ENCODE data around the gene DAPK1.

DNA sequence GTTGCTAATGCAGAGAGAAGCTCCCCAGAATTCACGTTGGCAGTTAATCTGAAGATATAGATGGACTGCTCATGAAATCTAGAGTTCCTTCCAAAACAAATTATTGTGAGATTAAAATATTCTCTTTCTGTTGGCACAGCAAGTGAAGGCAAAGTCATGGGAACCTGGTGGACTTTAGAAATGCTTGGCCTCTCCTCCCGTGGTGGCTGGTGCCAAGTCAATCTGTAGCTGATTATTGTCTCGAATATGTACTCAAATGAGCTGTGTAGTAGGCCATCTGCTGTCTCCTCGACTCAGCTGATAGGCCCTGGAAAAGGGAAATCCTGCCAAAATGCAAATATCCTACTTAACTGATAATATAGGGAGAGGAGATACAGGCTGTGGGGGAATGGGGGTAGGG is 69.3 kb downstream of the DAPK1 start:
- TF ChIP-seq, protein P1, sequence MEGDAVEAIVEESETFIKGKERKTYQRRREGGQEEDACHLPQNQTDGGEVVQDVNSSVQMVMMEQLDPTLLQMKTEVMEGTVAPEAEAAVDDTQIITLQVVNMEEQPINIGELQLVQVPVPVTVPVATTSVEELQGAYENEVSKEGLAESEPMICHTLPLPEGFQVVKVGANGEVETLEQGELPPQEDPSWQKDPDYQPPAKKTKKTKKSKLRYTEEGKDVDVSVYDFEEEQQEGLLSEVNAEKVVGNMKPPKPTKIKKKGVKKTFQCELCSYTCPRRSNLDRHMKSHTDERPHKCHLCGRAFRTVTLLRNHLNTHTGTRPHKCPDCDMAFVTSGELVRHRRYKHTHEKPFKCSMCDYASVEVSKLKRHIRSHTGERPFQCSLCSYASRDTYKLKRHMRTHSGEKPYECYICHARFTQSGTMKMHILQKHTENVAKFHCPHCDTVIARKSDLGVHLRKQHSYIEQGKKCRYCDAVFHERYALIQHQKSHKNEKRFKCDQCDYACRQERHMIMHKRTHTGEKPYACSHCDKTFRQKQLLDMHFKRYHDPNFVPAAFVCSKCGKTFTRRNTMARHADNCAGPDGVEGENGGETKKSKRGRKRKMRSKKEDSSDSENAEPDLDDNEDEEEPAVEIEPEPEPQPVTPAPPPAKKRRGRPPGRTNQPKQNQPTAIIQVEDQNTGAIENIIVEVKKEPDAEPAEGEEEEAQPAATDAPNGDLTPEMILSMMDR (IDR thresholded peaks at IDR 0.05), result no peak
- TF ChIP-seq EP300 (IDR thresholded peaks at IDR 0.05) (no peak), POLR2A (IDR thresholded peaks at IDR 0.05) (no peak), POLR2AphosphoS5 (IDR thresholded peaks at IDR 0.05) (no peak)

Data from stomach (tissue), 4 donors.